Stimulated activated memory B cell treated with anti-CD40 and anti-IgM and Interleukin-4, amounts not matched to agents 10 μg/mL and 1 μg/mL and 100 μg/mL, for 72 hours (primary cell): ENCODE results near the gene AGBL4.

Experiments
- ATAC-seq: fragments of 150-1000 bp; cut with Tn5 transposase; 2 replicates; pipeline ENCODE4 v1.10.0; 2021
- H3K27ac Mint-ChIP-seq: one replicate; pipeline ENCODE4 v1.8.0; 2022; ENCODE audit warnings: mild to moderate bottlenecking, mixed read lengths
- H3K27me3 Mint-ChIP-seq: one replicate; pipeline ENCODE4 v1.8.0; 2022; ENCODE audit warnings: mixed read lengths
- H3K36me3 Mint-ChIP-seq: one replicate; pipeline ENCODE4 v1.8.0; 2022; ENCODE audit warnings: mixed read lengths
- H3K4me1 Mint-ChIP-seq: one replicate; pipeline ENCODE4 v1.8.0; 2022; ENCODE audit warnings: mixed read lengths
- H3K4me3 Mint-ChIP-seq: one replicate; pipeline ENCODE4 v1.8.0; 2022; ENCODE audit warnings: mild to moderate bottlenecking, moderate library complexity, mixed read lengths
- H3K9me3 Mint-ChIP-seq: one replicate; pipeline ENCODE4 v1.8.0; 2022; ENCODE audit warnings: mixed read lengths

AGBL4 gene

GRCh38 chr1:48570568-48570967, 1453.2 kb downstream of the AGBL4 start:
- Mint-ChIP-seq H3K4me1 (peaks cover 7% of the 10 kb centered on the region), H3K9me3 (no peaks in the 10 kb centered on the region), H3K4me3 (no peak overlapping the region), H3K27me3 (no peaks in the 10 kb centered on the region), H3K36me3 (no peaks in the 10 kb centered on the region), H3K27ac (no peak overlapping the region)
- no peak for ATAC-seq

DNA sequence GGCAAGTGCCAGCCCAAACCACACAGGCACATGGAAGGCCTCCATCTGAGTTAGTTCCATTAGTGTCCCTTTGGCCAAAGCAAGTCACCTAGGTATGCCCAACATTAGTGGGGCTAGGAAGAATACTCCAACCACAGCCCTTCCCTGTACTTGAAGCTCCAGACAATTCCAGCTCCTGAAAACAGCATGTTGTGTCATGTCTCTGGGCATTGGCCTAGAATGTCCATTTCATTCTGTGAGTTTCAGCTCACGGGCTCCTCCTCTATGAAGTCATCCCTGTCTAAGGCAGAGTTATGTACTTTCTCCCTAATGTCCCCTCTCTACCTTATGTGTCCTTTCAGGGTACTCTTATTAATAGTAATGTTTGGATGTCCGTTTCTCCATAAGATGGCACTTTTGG, 1455.3 kb downstream of the AGBL4 start:
- no peak overlapping the region for H3K27ac Mint-ChIP-seq
- no peak for ATAC-seq
- H3K27me3 Mint-ChIP-seq: no peaks in the 10 kb centered on the region
- no peaks in the 10 kb centered on the region for H3K36me3 Mint-ChIP-seq
- peaks cover 7% of the 10 kb centered on the region for H3K4me1 Mint-ChIP-seq
- no peaks in the 10 kb centered on the region for H3K9me3 Mint-ChIP-seq
- H3K4me3 Mint-ChIP-seq: no peak overlapping the region

DNA sequence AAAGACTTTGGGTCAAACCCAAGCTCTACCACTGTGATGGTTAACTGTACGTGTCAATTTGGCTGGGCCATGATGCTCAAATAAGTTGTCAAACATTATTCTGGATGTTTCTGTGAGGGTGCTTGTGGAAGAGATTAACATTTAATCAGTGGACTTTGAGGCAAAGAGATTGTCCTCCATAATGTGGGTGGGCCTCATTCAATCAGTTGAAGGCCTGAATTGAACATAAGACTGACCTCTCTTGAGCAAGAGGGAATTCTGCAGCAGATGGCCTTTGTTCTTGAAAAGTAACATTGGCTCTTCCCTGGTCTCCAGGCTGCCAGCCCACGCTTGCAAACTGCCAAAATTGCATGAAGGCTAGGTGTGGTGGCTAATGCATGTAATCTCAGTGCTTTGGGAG, 1457.3 kb downstream of the AGBL4 start:
- no peak overlapping the region for H3K4me3 Mint-ChIP-seq
- no peaks in the 10 kb centered on the region for H3K9me3 Mint-ChIP-seq
- H3K4me1 Mint-ChIP-seq: no peaks in the 10 kb centered on the region
- no peaks in the 10 kb centered on the region for H3K27me3 Mint-ChIP-seq
- H3K36me3 Mint-ChIP-seq: no peaks in the 10 kb centered on the region
- ATAC-seq: no peak
- H3K27ac Mint-ChIP-seq: no peak overlapping the region

GRCh38 chr1:48563021-48563420, 1460.7 kb downstream of the AGBL4 start:
- H3K9me3 Mint-ChIP-seq: no peaks in the 10 kb centered on the region
- no peaks in the 10 kb centered on the region for H3K4me1 Mint-ChIP-seq
- H3K36me3 Mint-ChIP-seq: no peaks in the 10 kb centered on the region
- no peak overlapping the region for H3K27ac Mint-ChIP-seq
- H3K4me3 Mint-ChIP-seq: no peak overlapping the region
- peaks cover 13% of the 10 kb centered on the region for H3K27me3 Mint-ChIP-seq
- no peak for ATAC-seq

GRCh38 chr1:48561444-48561843, 1462.3 kb downstream of the AGBL4 start:
- no peak overlapping the region for H3K4me3 Mint-ChIP-seq
- H3K36me3 Mint-ChIP-seq: no peaks in the 10 kb centered on the region
- no peak overlapping the region for H3K27ac Mint-ChIP-seq
- H3K4me1 Mint-ChIP-seq: no peaks in the 10 kb centered on the region
- ATAC-seq: no peak
- H3K9me3 Mint-ChIP-seq: no peaks in the 10 kb centered on the region
- peaks cover 13% of the 10 kb centered on the region for H3K27me3 Mint-ChIP-seq

GRCh38 chr1:48560577-48560976, 1463.2 kb downstream of the AGBL4 start:
- H3K27ac Mint-ChIP-seq: no peak overlapping the region
- no peak for ATAC-seq
- H3K9me3 Mint-ChIP-seq: no peaks in the 10 kb centered on the region
- H3K4me3 Mint-ChIP-seq: no peak overlapping the region
- H3K27me3 Mint-ChIP-seq: peaks cover 13% of the 10 kb centered on the region
- no peaks in the 10 kb centered on the region for H3K4me1 Mint-ChIP-seq
- no peaks in the 10 kb centered on the region for H3K36me3 Mint-ChIP-seq

DNA sequence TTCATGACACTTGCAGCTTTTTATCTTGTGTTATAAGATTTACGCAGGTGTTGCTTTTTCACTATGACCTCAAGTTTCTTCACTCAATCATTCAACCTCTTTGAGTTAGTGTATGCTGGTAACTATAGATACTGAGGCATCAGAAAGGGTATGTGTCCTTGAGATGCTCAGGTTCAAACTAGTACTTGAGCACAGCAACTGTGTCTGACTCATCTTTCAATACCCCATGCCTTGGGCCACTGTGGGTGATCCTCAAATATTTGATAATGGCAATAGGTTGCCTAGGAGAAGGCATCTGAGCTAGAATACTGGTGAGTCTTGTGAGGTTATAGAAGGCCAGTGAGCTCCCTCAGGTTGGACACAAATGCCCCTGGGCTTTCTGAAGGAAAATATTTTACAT, 1463.6 kb downstream of the AGBL4 start:
- Mint-ChIP-seq H3K4me1 (no peaks in the 10 kb centered on the region), H3K9me3 (no peaks in the 10 kb centered on the region), H3K36me3 (no peaks in the 10 kb centered on the region), H3K27ac (no peak overlapping the region), H3K4me3 (no peak overlapping the region), H3K27me3 (peaks cover 13% of the 10 kb centered on the region)
- no peak for ATAC-seq

- Mint-ChIP-seq H3K9me3 (no peaks in the 10 kb centered on the region), H3K4me1 (no peaks in the 10 kb centered on the region), H3K36me3 (no peaks in the 10 kb centered on the region), H3K27me3 (peaks cover 13% of the 10 kb centered on the region), H3K4me3 (no peak overlapping the region), H3K27ac (no peak overlapping the region)
- no peak for ATAC-seq
Measured at GRCh38 chr1:48558366-48558765, 1465.4 kb downstream of the AGBL4 start.

DNA sequence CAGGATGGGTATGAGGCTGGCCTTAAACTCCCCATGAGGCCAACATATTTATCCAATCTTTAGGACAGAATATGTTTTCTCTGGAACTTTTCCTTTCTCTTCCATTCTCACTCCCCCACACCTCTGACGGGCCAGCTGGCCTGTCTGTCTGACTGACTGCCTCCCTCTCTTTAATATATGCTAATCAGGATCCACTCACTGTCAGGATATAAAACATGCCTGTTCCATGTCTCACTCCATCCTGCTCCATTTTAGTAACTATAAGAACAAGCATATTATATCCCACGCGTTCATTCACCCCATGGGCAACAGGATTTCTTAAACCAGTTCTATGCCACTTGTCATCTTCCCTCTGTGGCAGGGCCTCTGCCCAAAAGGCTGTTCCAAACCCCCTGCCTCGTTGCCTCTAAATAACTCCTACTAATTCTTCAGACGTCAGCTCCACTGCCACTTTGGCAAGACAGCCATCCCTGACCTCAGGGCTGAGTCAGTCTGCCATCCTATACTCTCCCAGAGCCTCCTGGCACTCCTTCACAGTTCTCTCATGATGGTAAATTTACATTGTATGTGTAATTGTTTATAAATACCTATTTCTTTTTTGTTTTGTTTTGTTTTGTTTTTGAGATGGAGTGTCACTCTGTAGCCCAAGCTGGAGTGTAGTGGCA, 1467.4 kb downstream of the AGBL4 start:
- Mint-ChIP-seq H3K9me3 (no peaks in the 10 kb centered on the region), H3K4me1 (no peaks in the 10 kb centered on the region), H3K36me3 (no peaks in the 10 kb centered on the region), H3K27ac (no peak overlapping the region), H3K4me3 (no peak overlapping the region), H3K27me3 (peaks cover 13% of the 10 kb centered on the region)
- ATAC-seq: no peak

DNA sequence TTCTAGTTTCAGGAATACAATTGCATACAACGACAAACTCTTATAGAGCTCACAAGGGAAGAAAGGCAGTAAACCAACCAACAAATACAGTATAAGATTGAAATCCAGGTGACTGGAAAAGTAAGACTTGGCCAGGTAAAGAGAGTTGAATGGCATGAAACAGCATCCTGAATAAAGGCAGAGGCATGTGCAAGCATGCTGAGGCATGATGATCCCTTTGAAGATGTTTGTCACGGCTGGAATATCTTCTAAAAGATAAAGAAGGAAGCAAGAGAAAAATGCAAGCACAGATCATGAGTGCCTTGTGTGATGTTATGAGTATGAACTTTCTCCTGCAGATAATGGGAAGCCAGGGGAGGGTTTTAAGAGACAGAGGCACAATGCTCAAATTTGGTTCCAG, 1468.5 kb downstream of the AGBL4 start:
- Mint-ChIP-seq H3K27ac (no peak overlapping the region), H3K36me3 (no peaks in the 10 kb centered on the region), H3K27me3 (peaks cover 13% of the 10 kb centered on the region), H3K4me1 (no peaks in the 10 kb centered on the region), H3K9me3 (no peaks in the 10 kb centered on the region), H3K4me3 (no peak overlapping the region)
- no peak for ATAC-seq

GRCh38 chr1:48552903-48553606, 1470.7 kb downstream of the AGBL4 start:
- no peaks in the 10 kb centered on the region for H3K4me1 Mint-ChIP-seq

DNA sequence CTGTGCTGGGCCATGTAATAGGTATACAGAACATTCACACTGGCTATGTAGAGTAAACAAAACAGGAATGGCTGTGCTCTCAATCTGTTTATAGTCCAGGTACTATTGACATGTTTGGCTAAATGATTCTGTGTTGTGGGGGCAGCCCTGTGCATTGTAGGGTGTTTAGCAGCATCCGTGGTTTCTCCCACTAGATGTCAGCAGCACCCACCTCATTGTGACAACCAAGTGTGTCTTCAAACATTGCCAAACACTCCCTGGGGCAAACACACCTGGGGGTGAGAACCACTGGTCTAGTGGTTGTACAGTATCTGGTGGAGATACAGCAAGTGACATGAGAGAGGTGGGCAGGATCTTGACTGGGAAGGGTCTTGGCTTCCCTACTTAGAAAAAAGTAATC, 1471.3 kb downstream of the AGBL4 start:
- Mint-ChIP-seq H3K27ac (no peak overlapping the region), H3K27me3 (no peaks in the 10 kb centered on the region), H3K36me3 (no peaks in the 10 kb centered on the region), H3K4me1 (no peaks in the 10 kb centered on the region), H3K4me3 (no peak overlapping the region), H3K9me3 (no peaks in the 10 kb centered on the region)
- no peak for ATAC-seq

More at GRCh38 chr1:48552903-48553606, 1470.7 kb downstream of the AGBL4 start:
- Mint-ChIP-seq H3K27me3 (no peaks in the 10 kb centered on the region), H3K9me3 (no peaks in the 10 kb centered on the region), H3K27ac (no peak overlapping the region), H3K36me3 (no peaks in the 10 kb centered on the region), H3K4me3 (no peak overlapping the region)
- ATAC-seq: no peak

- no peak overlapping the region for H3K27ac Mint-ChIP-seq
- H3K36me3 Mint-ChIP-seq: no peaks in the 10 kb centered on the region
- no peaks in the 10 kb centered on the region for H3K4me1 Mint-ChIP-seq
- no peaks in the 10 kb centered on the region for H3K9me3 Mint-ChIP-seq
- H3K27me3 Mint-ChIP-seq: no peaks in the 10 kb centered on the region
- no peak overlapping the region for H3K4me3 Mint-ChIP-seq
- no peak for ATAC-seq
Measured at GRCh38 chr1:48548985-48549384, 1474.8 kb downstream of the AGBL4 start.

GRCh38 chr1:48547561-48548220, 1476.1 kb downstream of the AGBL4 start:
- ATAC-seq: no peak
- Mint-ChIP-seq H3K36me3 (no peaks in the 10 kb centered on the region), H3K4me3 (no peak overlapping the region), H3K27ac (no peak overlapping the region), H3K4me1 (no peaks in the 10 kb centered on the region), H3K9me3 (no peaks in the 10 kb centered on the region), H3K27me3 (no peaks in the 10 kb centered on the region)

- H3K9me3 Mint-ChIP-seq: no peaks in the 10 kb centered on the region
- no peak for ATAC-seq
- H3K4me1 Mint-ChIP-seq: no peaks in the 10 kb centered on the region
- no peak overlapping the region for H3K4me3 Mint-ChIP-seq
- H3K27me3 Mint-ChIP-seq: no peaks in the 10 kb centered on the region
- no peak overlapping the region for H3K27ac Mint-ChIP-seq
- H3K36me3 Mint-ChIP-seq: no peaks in the 10 kb centered on the region
Measured at GRCh38 chr1:48543854-48544253, 1479.9 kb downstream of the AGBL4 start.

- Mint-ChIP-seq H3K27ac (no peak overlapping the region), H3K4me3 (no peak overlapping the region), H3K27me3 (no peaks in the 10 kb centered on the region), H3K4me1 (no peaks in the 10 kb centered on the region), H3K36me3 (no peaks in the 10 kb centered on the region), H3K9me3 (no peaks in the 10 kb centered on the region)
- no peak for ATAC-seq
Measured at GRCh38 chr1:48540587-48540986, 1483.2 kb downstream of the AGBL4 start.
